Effector memory CD4-positive, alpha-beta T cell (primary cell): ENCODE measurements around the gene GSN.

Experiments used
- DNase-seq, 3 donors: peaks; one replicate each; pipeline ENCODE4 v3.0.0-alpha.2; 2020
- H3K27ac ChIP-seq: 2 replicates; pipeline ENCODE4 v1.7.0; 2013; ENCODE audit warnings: mild to moderate bottlenecking, low read length, moderate library complexity; ENCODE audit not compliant: insufficient read depth, poor library complexity, severe bottlenecking
- H3K27me3 ChIP-seq: replicated peaks from 2 replicates; pipeline ENCODE4 v1.7.0; 2013; ENCODE audit warnings: mild to moderate bottlenecking, low read length; ENCODE audit not compliant: insufficient read depth, control insufficient read depth, poor library complexity, severe bottlenecking
- H3K36me3 ChIP-seq: 2 replicates; pipeline ENCODE4 v1.7.0; 2013; ENCODE audit warnings: mild to moderate bottlenecking, low read length, moderate library complexity; ENCODE audit not compliant: control insufficient read depth, insufficient read depth
- H3K4me1 ChIP-seq: 2 replicates; pipeline ENCODE4 v1.7.0; 2013; ENCODE audit warnings: low read length, mild to moderate bottlenecking; ENCODE audit not compliant: control insufficient read depth, insufficient read depth, poor library complexity, severe bottlenecking
- H3K4me3 ChIP-seq: 2 replicates; pipeline ENCODE4 v1.7.0; 2013; ENCODE audit warnings: low read length, low read depth, mild to moderate bottlenecking; ENCODE audit not compliant: insufficient read depth, poor library complexity, severe bottlenecking
- H3K9me3 ChIP-seq: 2 replicates; pipeline ENCODE4 v1.7.0; 2013; ENCODE audit warnings: mild to moderate bottlenecking, low read length, moderate library complexity; ENCODE audit not compliant: control insufficient read depth

Gene GSN

GRCh38 chr9:121362813-121363621 is 95.1 kb downstream of the GSN start:
- no peaks in the 10 kb centered on the region for H3K36me3 ChIP-seq
- no peak overlapping the region for H3K27ac ChIP-seq
- H3K4me3 ChIP-seq = no peak overlapping the region
- H3K9me3 ChIP-seq = no peaks in the 10 kb centered on the region
- DNase-seq = no peak
- no peaks in the 10 kb centered on the region for H3K4me1 ChIP-seq
- H3K27me3 ChIP-seq = no peaks in the 10 kb centered on the region

DNA sequence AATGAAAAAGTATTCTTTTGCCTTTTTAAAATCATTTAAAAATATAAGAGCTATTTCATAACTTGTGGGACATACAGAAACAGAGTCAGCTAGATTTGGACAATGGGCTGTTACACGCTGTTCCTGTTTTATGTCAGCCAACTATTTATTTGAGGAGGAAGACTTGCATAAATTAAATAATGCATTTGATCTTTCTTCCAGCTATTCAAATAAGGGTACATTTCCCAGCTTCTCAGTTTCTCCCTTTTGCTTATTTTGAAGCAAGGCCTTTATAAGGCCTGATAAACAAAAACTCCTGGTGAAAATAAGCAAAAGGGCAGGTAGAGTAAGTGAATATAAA is 95.6 kb downstream of the GSN start:
- no peak overlapping the region for H3K27ac ChIP-seq

GRCh38 chr9:121364077-121364476 is 96.1 kb downstream of the GSN start:
- Histone ChIP-seq H3K4me3 (no peak overlapping the region), H3K36me3 (no peaks in the 10 kb centered on the region), H3K27ac (no peak overlapping the region), H3K4me1 (peaks cover 2% of the 10 kb centered on the region), H3K27me3 (no peaks in the 10 kb centered on the region), H3K9me3 (no peaks in the 10 kb centered on the region)
- no peak for DNase-seq

More for the DNA sequence above, 95.6 kb downstream of the GSN start:
- no peaks in the 10 kb centered on the region for H3K36me3 ChIP-seq
- no peaks in the 10 kb centered on the region for H3K27me3 ChIP-seq
- H3K9me3 ChIP-seq = no peaks in the 10 kb centered on the region
- DNase-seq = no peak
- H3K4me3 ChIP-seq = no peak overlapping the region
- no peaks in the 10 kb centered on the region for H3K4me1 ChIP-seq

DNA sequence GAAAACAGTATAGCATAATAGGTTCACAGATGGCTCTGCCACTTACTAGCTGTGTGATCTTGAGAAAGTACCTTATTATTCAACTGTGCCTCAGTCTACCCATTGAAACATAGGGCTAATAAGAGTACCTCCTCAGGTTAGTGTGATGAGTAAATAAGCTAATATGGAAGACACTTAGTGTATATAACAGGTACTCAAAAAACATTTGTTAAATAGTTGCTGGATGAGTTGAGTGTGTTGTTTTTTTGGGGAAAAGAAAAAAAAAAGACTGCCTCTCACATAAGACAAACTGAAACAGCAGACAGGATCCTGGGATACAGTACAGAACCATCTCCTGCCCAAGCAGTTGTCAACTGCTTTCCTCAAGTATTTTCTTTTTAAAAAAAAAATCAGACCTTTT is 96.9 kb downstream of the GSN start:
- Histone ChIP-seq H3K36me3 (no peaks in the 10 kb centered on the region), H3K9me3 (no peaks in the 10 kb centered on the region), H3K4me1 (peaks cover 7% of the 10 kb centered on the region), H3K27ac (no peak overlapping the region), H3K27me3 (no peaks in the 10 kb centered on the region), H3K4me3 (no peak overlapping the region)
- no peak for DNase-seq

GRCh38 chr9:121365564-121365963 is 97.6 kb downstream of the GSN start:
- no peak overlapping the region for H3K27ac ChIP-seq
- H3K27me3 ChIP-seq = no peaks in the 10 kb centered on the region
- H3K9me3 ChIP-seq = no peaks in the 10 kb centered on the region
- DNase-seq = no peak
- peaks cover 7% of the 10 kb centered on the region for H3K4me1 ChIP-seq
- H3K36me3 ChIP-seq = no peaks in the 10 kb centered on the region
- no peak overlapping the region for H3K4me3 ChIP-seq

DNA sequence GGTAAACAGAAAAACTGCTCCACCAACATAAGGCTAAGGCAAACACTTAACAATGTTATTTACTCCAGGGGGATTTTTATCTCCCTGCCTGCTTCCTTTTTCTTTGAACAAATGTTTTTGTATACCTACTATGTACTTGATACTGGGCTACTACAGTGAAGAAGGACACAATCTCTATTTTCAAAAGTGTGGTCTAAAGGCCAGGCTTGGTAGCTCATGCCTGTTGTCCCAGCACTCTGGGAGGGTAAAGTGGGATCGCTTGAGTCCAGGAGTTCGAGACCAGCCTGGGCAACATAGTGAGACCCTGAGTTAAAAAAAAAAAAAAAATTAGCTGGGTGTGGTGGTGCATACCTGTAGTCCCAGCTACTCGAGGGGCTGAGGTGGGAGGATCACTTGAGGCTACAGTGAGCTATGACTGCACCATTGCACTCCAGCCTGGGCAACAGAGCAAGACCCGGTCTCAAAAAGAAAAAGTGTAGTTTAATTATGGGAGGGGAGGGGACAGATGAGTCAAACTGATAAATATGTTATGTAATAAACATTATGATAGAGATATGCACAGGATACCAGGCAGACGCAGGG is 98.7 kb downstream of the GSN start:
- no peaks in the 10 kb centered on the region for H3K36me3 ChIP-seq
- H3K9me3 ChIP-seq = no peaks in the 10 kb centered on the region
- H3K4me1 ChIP-seq = peaks cover 7% of the 10 kb centered on the region
- H3K27ac ChIP-seq = no peak overlapping the region
- H3K27me3 ChIP-seq = no peaks in the 10 kb centered on the region
- no peak for DNase-seq
- no peak overlapping the region for H3K4me3 ChIP-seq

GRCh38 chr9:121367306-121368137 is 99.6 kb downstream of the GSN start:
- Histone ChIP-seq H3K4me3 (peak overlapping the region; percentile 90), H3K36me3 (no peaks in the 10 kb centered on the region), H3K27ac (no peak overlapping the region), H3K27me3 (no peaks in the 10 kb centered on the region), H3K9me3 (no peaks in the 10 kb centered on the region), H3K4me1 (peaks cover 7% of the 10 kb centered on the region)
- no peak for DNase-seq

DNA sequence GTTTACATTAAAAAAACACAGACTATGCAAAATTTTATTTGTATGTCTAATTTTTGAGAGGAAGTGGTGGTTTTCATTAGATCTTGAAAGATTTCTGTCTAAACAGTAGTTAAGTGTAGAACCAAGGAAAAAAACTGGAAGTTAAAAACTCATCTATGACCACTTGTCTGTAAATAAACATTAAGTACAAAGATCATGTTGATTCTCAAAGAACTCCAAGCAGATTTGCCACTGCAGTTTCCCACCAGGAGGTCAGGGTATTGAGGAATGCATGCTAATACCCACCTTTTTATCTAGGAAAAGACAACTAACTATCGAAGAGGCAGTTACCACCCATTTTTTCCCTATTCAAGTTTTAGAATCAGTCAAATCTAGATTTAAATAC is 100.2 kb downstream of the GSN start:
- Histone ChIP-seq H3K9me3 (no peaks in the 10 kb centered on the region), H3K4me1 (peaks cover 7% of the 10 kb centered on the region), H3K4me3 (peak overlapping the region; percentile 90), H3K27ac (no peak overlapping the region), H3K36me3 (no peaks in the 10 kb centered on the region), H3K27me3 (no peaks in the 10 kb centered on the region)
- DNase-seq = no peak

GRCh38 chr9:121368745-121369144 is 100.8 kb downstream of the GSN start:
- peak overlapping the region; percentile 85 for H3K27ac ChIP-seq
- no peaks in the 10 kb centered on the region for H3K36me3 ChIP-seq
- H3K9me3 ChIP-seq = no peaks in the 10 kb centered on the region
- DNase-seq = no peak
- H3K27me3 ChIP-seq = no peaks in the 10 kb centered on the region
- peaks cover 7% of the 10 kb centered on the region for H3K4me1 ChIP-seq
- peak overlapping the region; percentile 90 for H3K4me3 ChIP-seq
